ENCODE measurements around the gene DHCR24. TPM values are rescaled to one million over a fixed set of nuclear protein-coding genes. Genes with fewer than 3 reads are reported as not detected.

The DHCR24 gene
- total and polyA plus RNA-seq, 2 of the 13 experiments (the other 11 are each of a cell fraction or from before 2014, with no cell fraction given): 374 to 448 TPM

DNA sequence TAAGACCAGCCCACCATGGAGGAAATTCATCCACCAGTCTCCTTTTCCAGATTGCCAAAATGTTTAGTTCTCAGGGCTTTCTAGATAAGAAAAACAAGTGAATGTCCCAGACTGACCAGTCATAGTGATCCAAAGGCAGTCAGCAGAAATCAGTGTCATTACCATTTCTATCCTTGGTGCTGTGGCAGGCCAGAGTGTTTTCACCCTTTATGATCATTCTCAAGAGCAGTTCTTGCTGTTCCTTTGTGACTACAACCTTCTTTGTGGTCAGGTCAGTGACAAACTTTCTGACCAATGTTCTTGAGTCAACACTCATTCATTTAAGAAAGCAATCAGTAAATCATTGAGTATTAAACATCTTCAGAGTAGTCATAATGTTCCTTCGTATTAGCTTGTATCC lies 7.3 kb upstream of the DHCR24 start:
- no peak for ATAC-seq
- no peaks in the 10 kb centered on the region for H4K20me1 ChIP-seq (ENCODE audit: insufficient read depth, low read length)
- BruUV-seq (replicated peaks): no TSS peak
- TF ChIP-seq ZNF552 (CRISPR knock-in tag; IDR thresholded peaks at IDR 0.05; ENCODE audit: borderline replicate concordance) (no peak), EEA1 (CRISPR knock-in tag; IDR thresholded peaks at IDR 0.05; ENCODE audit: borderline replicate concordance) (no peak), ZFP62 (CRISPR knock-in tag; IDR thresholded peaks at IDR 0.05) (no peak), CC2D1A (CRISPR knock-in tag; IDR thresholded peaks at IDR 0.05) (no peak), MAFG (CRISPR knock-in tag; IDR thresholded peaks at IDR 0.05) (no peak), SP140L (CRISPR knock-in tag; IDR thresholded peaks at IDR 0.05; ENCODE audit: borderline replicate concordance) (no peak), YY1 (IDR thresholded peaks at IDR 0.05; ENCODE audit: insufficient read depth, insufficient replicate concordance, low read depth, low read length) (no peak), TMF1 (CRISPR knock-in tag; IDR thresholded peaks at IDR 0.05; ENCODE audit: low read depth) (no peak), SMARCE1 (IDR thresholded peaks at IDR 0.05; ENCODE audit: borderline replicate concordance) (no peak), MEIS1 (CRISPR knock-in tag; IDR thresholded peaks at IDR 0.05; ENCODE audit: borderline replicate concordance) (no peak), ETV6 (CRISPR knock-in tag; conservative IDR thresholded peaks at IDR 0.05) (no peak), DBP (CRISPR knock-in tag; IDR thresholded peaks at IDR 0.05; ENCODE audit: not compliant biosample characterization) (no peak), MBD4 (IDR thresholded peaks at IDR 0.05; ENCODE audit: borderline replicate concordance, low read length) (no peak), BRD4 (CRISPR knock-in tag; IDR thresholded peaks at IDR 0.05) (no peak)
- TF ChIP-seq, protein P1, sequence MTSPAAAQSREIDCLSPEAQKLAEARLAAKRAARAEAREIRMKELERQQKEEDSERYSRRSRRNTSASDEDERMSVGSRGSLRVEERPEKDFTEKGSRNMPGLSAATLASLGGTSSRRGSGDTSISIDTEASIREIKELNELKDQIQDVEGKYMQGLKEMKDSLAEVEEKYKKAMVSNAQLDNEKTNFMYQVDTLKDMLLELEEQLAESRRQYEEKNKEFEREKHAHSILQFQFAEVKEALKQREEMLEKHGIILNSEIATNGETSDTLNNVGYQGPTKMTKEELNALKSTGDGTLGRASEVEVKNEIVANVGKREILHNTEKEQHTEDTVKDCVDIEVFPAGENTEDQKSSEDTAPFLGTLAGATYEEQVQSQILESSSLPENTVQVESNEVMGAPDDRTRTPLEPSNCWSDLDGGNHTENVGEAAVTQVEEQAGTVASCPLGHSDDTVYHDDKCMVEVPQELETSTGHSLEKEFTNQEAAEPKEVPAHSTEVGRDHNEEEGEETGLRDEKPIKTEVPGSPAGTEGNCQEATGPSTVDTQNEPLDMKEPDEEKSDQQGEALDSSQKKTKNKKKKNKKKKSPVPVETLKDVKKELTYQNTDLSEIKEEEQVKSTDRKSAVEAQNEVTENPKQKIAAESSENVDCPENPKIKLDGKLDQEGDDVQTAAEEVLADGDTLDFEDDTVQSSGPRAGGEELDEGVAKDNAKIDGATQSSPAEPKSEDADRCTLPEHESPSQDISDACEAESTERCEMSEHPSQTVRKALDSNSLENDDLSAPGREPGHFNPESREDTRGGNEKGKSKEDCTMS (CRISPR knock-in tag; conservative IDR thresholded peaks at IDR 0.05): no peak
- TF ChIP-seq, protein P2, sequence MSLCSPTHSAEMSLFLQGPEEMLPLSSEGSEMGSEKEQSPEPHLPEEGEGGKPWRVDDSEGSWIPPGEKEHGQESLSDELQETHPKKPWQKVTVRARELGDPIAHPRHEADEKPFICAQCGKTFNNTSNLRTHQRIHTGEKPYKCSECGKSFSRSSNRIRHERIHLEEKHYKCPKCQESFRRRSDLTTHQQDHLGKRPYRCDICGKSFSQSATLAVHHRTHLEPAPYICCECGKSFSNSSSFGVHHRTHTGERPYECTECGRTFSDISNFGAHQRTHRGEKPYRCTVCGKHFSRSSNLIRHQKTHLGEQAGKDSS (CRISPR knock-in tag; IDR thresholded peaks at IDR 0.05; ENCODE audit: borderline replicate concordance, low read depth): no peak
- H3K4me1 ChIP-seq (ENCODE audit: insufficient read depth, low read length): peaks cover 49% of the 10 kb centered on the region
- ChIA-PET POLR2A (no interaction called here), CTCF (ENCODE audit: low intra/inter-chr PET ratio, low total read pairs) (no interaction called here)
- H3K9me3 ChIP-seq (ENCODE audit: low read length): no peaks in the 10 kb centered on the region
- intact Hi-C loops (cut with micrococcal nuclease; ENCODE audit: unreplicated experiment) (no loop called here), in situ Hi-C loops (cut with HindIII; ENCODE audit: extremely low pct_ligation_motif_present, low pct_unique_long_range_greater_than_20kb) (no loop called here)
- 100% methylated on average over 1 of the region's 1 CpG for WGBS (ENCODE audit: low lambda C conversion rate)
- no peak for DNase-seq (ENCODE audit: low spot score)
- H3K4me3 ChIP-seq (replicated peaks in 1 of 3; ENCODE audit: insufficient read depth in 1 of 3, low read depth in 2 of 3, low read length in 3 of 3): no peak overlapping the region
- no peak overlapping the region for H2AFZ ChIP-seq (ENCODE audit: low read length)
- H3K27me3 ChIP-seq (ENCODE audit: control insufficient read depth in 1 of 2, insufficient read depth in 2 of 2, low read length in 2 of 2): no peaks in the 10 kb centered on the region
- no peaks in the 10 kb centered on the region for H3K79me2 ChIP-seq (ENCODE audit: insufficient read depth, low read length)
- no peaks in the 10 kb centered on the region for H3K36me3 ChIP-seq (replicated peaks in 1 of 2; ENCODE audit: control insufficient read depth in 1 of 2, insufficient read depth in 2 of 2, low read length in 2 of 2)
- H3K4me2 ChIP-seq (ENCODE audit: low read depth, low read length): no peak overlapping the region
- H3K9ac ChIP-seq (ENCODE audit: insufficient read depth, low read depth, low read length): no peak overlapping the region
- no peak overlapping the region for H3K27ac ChIP-seq (ENCODE audit: extremely low read length, insufficient read depth, low read length)
- FAIRE-seq: no peak

All from HepG2 (cell line).